BJ (cell line): Measurements from ENCODE around the gene SLC34A3. TPM values are rescaled to one million over a fixed set of nuclear protein-coding genes. Genes with fewer than 3 reads are reported as not detected.

ENCODE experiments used
- CTCF ChIA-PET: fragments of 350-600 bp; formaldehyde crosslinking; extraction: SDS; loops from one replicate; lab custom pipeline; 2021; ENCODE audit warnings: antibody characterized with exemption, inconsistent platforms; lab: Yijun Ruan, JAX
- POLR2A ChIA-PET: fragments of 300-600 bp; sonication (Branson Sonifier 250); formaldehyde crosslinking; extraction: SDS; loops from one replicate; lab custom pipeline; 2021; ENCODE audit warnings: antibody characterized with exemption; lab: Charles Lee
- DNase-seq: peaks from one replicate; pipeline ENCODE4 v3.0.0-alpha.2; 2011; ENCODE audit warnings: low read depth
- H3K27me3 ChIP-seq: 2 replicates; pipeline ENCODE4 v1.6.0; 2011; ENCODE audit warnings: low read length; ENCODE audit not compliant: control insufficient read depth, insufficient read depth
- H3K36me3 ChIP-seq: 2 replicates; pipeline ENCODE4 v1.5.1; 2011; ENCODE audit warnings: low read length; ENCODE audit not compliant: control insufficient read depth, insufficient read depth
- H3K4me3 ChIP-seq: 2 replicates; pipeline ENCODE4 v1.5.1; 2011; ENCODE audit warnings: low read depth, mild to moderate bottlenecking, control low read depth, low read length
- polyA plus RNA-seq: library from polyadenylated mRNA; depleted of rRNA; stranded (reverse); fragments of >200 nt; gene quantifications from 2 replicates; pipeline ENCODE4 v1.2.3, GENCODE V29; 2011
- TF ChIP-seq, protein P1 (sequence below): IDR thresholded peaks from 2 replicates; pipeline ENCODE4 v1.5.1; 2011; ENCODE audit warnings: low read depth, mild to moderate bottlenecking, control low read depth, inconsistent platforms, low read length, moderate library complexity; ENCODE audit not compliant: insufficient read depth

Gene SLC34A3
- polyA plus RNA-seq, 1 experiment: not detected

- Histone ChIP-seq H3K27me3 (no peaks in the 10 kb centered on the region), H3K4me3 (no peak overlapping the region), H3K36me3 (no peaks in the 10 kb centered on the region; the same call in 1 of the 2 replicates)
- ChIA-PET CTCF (interaction anchor here (1.3 to 4.2 kb wide), 2 partner anchors 13 to 112 kb away, joined by 3 to 37 read pairs; no protein-coding TSS in a partner anchor), POLR2A (no interaction called here)
- DNase-seq: no peak
- TF ChIP-seq, protein P1, sequence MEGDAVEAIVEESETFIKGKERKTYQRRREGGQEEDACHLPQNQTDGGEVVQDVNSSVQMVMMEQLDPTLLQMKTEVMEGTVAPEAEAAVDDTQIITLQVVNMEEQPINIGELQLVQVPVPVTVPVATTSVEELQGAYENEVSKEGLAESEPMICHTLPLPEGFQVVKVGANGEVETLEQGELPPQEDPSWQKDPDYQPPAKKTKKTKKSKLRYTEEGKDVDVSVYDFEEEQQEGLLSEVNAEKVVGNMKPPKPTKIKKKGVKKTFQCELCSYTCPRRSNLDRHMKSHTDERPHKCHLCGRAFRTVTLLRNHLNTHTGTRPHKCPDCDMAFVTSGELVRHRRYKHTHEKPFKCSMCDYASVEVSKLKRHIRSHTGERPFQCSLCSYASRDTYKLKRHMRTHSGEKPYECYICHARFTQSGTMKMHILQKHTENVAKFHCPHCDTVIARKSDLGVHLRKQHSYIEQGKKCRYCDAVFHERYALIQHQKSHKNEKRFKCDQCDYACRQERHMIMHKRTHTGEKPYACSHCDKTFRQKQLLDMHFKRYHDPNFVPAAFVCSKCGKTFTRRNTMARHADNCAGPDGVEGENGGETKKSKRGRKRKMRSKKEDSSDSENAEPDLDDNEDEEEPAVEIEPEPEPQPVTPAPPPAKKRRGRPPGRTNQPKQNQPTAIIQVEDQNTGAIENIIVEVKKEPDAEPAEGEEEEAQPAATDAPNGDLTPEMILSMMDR: no peak
These were observed 597 bp upstream of the SLC34A3 start for GRCh38 chr9:137229903-137230704.

DNA sequence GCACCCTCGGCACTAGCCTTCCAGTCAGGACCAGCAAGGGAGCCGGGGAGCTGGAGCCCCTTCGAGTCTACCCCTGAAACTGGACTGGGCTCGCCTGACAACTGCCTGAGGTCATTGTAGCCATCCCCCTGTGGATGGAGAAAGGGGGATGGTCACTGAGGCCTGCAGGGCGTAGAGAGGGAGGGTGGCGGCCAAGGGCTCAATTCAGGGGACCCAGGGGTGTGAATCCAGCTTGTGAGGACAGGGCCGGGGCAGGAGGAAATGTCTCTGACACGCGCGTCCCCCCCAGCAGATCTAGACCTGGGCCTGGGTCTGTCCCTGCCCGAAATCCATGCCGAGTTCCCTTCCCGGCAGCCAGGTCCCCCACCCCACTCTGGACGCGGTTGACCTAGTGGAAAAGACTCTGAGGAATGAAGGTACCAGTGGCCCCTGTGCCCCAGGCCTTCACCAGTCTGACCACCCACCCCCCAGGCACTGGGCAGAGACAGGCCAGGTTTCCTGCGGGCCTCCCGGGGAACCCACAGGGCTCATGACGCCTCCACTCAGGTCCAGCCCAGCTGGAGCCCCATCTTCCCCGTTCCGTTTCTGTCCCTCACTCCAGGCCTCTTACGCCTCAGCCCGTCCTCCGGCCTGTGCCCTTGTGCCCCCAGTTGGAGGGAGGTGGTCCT lies 805 bp downstream of the SLC34A3 start:
- Histone ChIP-seq H3K27me3 (no peaks in the 10 kb centered on the region), H3K4me3 (no peak overlapping the region), H3K36me3 (no peaks in the 10 kb centered on the region)
- ChIA-PET CTCF (interaction anchor here (1.3 kb wide), 1 partner anchor 15 kb away, joined by 3 read pairs; no protein-coding TSS in a partner anchor), POLR2A (no interaction called here)
- no peak for DNase-seq
- TF ChIP-seq, protein P1: no peak

DNA sequence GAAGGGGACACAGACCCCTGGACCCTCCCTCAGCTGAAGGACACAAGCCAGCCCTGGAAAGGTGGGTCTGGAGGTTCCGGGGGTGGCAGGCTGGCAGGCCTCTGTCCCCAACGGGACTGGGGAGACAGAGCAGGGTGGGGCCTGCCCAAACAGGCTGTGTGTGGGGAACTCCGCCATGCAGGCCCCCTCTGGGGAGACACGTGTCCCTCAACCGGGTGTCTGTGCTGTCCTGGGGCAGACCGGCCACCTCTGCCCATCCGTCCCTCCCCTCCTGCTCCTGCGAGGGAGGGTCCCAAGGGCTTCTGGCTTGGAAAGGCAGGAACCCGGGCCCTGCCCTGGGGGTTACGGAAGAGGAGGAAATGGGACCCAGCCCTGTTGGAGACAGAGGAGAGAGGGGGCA lies 1.4 kb downstream of the SLC34A3 start:
- Histone ChIP-seq H3K36me3 (no peaks in the 10 kb centered on the region), H3K4me3 (no peak overlapping the region), H3K27me3 (no peaks in the 10 kb centered on the region)
- POLR2A ChIA-PET: no interaction called here
- TF ChIP-seq, protein P1: no peak
- CTCF ChIA-PET: no interaction called here
- no peak for DNase-seq

DNA sequence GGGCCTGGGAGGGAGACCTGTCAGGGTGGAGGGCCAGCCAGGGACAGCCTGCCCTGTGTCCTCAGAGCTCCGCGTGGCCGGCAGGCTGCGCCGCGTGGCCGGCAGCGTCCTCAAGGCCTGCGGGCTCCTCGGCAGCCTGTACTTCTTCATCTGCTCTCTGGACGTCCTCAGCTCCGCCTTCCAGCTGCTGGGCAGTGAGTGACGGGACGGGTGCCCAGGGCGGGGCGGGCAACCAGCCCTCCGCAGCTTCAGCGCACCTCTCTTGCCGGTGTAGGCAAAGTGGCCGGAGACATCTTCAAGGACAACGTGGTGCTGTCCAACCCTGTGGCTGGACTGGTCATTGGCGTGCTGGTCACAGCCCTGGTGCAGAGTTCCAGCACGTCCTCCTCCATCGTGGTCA lies 1.8 kb downstream of the SLC34A3 start:
- H3K36me3 ChIP-seq: no peaks in the 10 kb centered on the region
- H3K27me3 ChIP-seq: no peaks in the 10 kb centered on the region
- ChIA-PET POLR2A (no interaction called here), CTCF (no interaction called here)
- DNase-seq: no peak
- no peak overlapping the region for H3K4me3 ChIP-seq
- TF ChIP-seq, protein P1: no peak
